Astrocyte (in vitro differentiated cells and primary cell): ENCODE results near the gene TDRD12.

Experiments used
- EZH2 ChIP-seq: IDR thresholded peaks from 2 replicates; pipeline ENCODE4 v1.6.1; 2012; ENCODE audit warnings: mild to moderate bottlenecking, low read length, inconsistent platforms; ENCODE audit not compliant: insufficient read depth
- TF ChIP-seq, protein P1 (sequence below): IDR thresholded peaks from 2 replicates; pipeline ENCODE4 v1.5.1; 2011; ENCODE audit warnings: low read depth, mild to moderate bottlenecking, inconsistent platforms, low read length, moderate library complexity; ENCODE audit not compliant: insufficient read depth

DNA sequence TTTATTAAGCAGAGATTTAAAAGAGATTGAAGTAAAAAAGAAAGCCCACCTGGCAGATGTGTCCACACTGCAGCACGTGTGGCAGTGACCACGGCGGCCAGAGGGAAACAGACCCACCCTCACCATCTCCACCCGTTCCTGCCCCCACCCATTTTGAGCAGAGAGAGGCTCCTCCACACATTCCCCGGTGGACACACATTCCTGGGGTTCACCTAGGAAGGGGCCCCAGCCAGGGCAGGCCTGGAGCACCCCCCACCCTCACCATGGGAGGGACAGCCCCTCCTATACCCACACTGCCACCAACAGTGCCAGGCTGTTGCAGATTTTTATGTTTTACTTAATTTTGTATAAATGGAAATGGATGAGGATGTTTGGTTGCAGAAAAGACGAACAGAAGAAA is 95.1 kb downstream of the TDRD12 start:
- TF ChIP-seq, protein P1, sequence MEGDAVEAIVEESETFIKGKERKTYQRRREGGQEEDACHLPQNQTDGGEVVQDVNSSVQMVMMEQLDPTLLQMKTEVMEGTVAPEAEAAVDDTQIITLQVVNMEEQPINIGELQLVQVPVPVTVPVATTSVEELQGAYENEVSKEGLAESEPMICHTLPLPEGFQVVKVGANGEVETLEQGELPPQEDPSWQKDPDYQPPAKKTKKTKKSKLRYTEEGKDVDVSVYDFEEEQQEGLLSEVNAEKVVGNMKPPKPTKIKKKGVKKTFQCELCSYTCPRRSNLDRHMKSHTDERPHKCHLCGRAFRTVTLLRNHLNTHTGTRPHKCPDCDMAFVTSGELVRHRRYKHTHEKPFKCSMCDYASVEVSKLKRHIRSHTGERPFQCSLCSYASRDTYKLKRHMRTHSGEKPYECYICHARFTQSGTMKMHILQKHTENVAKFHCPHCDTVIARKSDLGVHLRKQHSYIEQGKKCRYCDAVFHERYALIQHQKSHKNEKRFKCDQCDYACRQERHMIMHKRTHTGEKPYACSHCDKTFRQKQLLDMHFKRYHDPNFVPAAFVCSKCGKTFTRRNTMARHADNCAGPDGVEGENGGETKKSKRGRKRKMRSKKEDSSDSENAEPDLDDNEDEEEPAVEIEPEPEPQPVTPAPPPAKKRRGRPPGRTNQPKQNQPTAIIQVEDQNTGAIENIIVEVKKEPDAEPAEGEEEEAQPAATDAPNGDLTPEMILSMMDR, result no peak
- TF ChIP-seq EZH2, result no peak
